ENCODE results near the gene SLC49A4. TPM values are rescaled to one million over a fixed set of nuclear protein-coding genes. Genes with fewer than 3 reads are reported as not detected.
A peak's percentile ranks its signal among the peaks of the same experiment; 100 is the strongest.

SLC49A4 gene
- total RNA-seq, 6 donors from 2014 or later = 13.9 to 22.8 (median 20.7) TPM

DNA sequence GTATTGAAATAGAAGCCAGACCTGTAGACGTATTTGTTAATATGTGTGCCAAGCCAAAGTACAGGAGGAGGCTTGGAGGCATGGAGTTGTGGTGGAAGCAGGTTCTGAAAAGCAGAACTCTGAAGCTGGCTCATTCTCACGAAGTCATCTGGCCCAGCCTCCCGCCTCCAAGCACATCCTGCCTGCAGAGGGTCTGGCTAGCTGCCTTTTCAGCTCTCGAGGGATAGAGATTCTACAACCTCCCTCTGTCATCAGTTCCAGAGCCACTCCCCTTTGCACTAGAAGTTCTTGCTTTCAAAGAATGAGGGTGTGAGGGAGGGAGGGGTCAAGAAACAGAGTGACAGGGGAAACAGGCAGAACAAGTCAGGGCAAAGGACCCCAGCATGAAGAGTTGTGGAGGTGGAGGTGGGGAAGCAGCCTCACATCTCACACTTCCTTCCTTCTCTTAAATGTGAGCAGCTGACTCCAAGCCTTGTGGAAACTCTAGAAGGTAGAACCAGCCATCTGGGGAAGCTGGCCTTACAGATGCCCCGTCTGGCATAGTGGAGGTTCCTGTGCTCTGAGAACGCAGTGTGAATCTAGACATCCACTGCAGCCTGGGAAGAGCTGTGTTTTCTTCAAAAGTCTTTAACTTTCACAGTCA is 95.3 kb downstream of the SLC49A4 start:
- Histone ChIP-seq H3K36me3 (no peaks in the 10 kb centered on the region), H3K9me3 (no peaks in the 10 kb centered on the region), H3K27me3 (no peaks in the 10 kb centered on the region), H3K4me3 (no peak overlapping the region), H3K4me1 (no peaks in the 10 kb centered on the region), H3K27ac (no peak overlapping the region)
- 35 to 43% methylated on average over 5 to 6 of the region's 6 CpGs for WGBS, 2 donors
- ATAC-seq (ENCODE audit: low FRiP score in 2 of 2) (peak; percentile 50 to 89), DNase-seq (no peak)
- TF ChIP-seq EP300 (IDR thresholded peaks at IDR 0.05) = no peak
- no peak for TF ChIP-seq POLR2A (IDR thresholded peaks at IDR 0.05)
- no peak for TF ChIP-seq POLR2AphosphoS5 (IDR thresholded peaks at IDR 0.05)
- no peak for TF ChIP-seq CTCF (IDR thresholded peaks at IDR 0.05)

DNA sequence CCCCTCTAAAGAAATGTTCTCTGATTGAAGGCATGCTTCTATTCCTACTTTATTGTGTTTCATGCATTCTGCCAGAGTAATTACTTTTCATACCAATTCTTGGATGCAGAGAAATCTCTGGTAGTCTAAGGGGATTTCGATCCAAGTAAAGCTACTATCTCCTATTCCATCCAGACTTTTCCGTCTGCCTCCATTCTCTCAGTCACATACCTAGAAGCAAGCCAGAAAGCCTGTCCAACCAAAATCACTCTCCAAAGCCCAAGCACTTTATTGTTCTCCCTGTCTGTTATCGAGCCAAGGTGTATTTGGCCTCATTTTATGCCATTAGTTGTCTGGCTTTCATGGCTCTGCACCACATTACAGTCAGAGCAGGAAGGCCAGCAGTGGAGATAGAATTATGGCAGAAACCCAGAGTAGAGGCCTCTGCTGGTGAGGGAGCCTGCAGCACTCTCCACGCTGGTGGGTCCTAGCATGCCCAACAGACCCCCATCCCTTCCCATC is 95.9 kb downstream of the SLC49A4 start:
- H3K4me3 ChIP-seq = no peak overlapping the region
- no peak overlapping the region for H3K27ac ChIP-seq
- no peak for DNase-seq
- H3K9me3 ChIP-seq = no peaks in the 10 kb centered on the region
- no peaks in the 10 kb centered on the region for H3K4me1 ChIP-seq
- no peaks in the 10 kb centered on the region for H3K36me3 ChIP-seq
- ATAC-seq (ENCODE audit: low FRiP score in 2 of 2) = no peak
- TF ChIP-seq EP300 (IDR thresholded peaks at IDR 0.05) (no peak), CTCF (IDR thresholded peaks at IDR 0.05) (no peak), POLR2A (IDR thresholded peaks at IDR 0.05) (no peak), POLR2AphosphoS5 (IDR thresholded peaks at IDR 0.05) (no peak)
- WGBS, 2 donors = 85 to 95% methylated on average over 4 of the region's 4 CpGs
- H3K27me3 ChIP-seq = no peaks in the 10 kb centered on the region

- Histone ChIP-seq H3K9me3 (no peaks in the 10 kb centered on the region), H3K4me3 (no peak overlapping the region), H3K27me3 (no peaks in the 10 kb centered on the region), H3K4me1 (no peaks in the 10 kb centered on the region), H3K27ac (no peak overlapping the region), H3K36me3 (no peaks in the 10 kb centered on the region)
- no peak for ATAC-seq (ENCODE audit: low FRiP score in 2 of 2)
- WGBS, 2 donors = 90 to 91% methylated on average over 21 of the region's 21 CpGs
- no peak for TF ChIP-seq CTCF (IDR thresholded peaks at IDR 0.05)
- no peak for TF ChIP-seq POLR2A (IDR thresholded peaks at IDR 0.05)
- no peak for TF ChIP-seq POLR2AphosphoS5 (IDR thresholded peaks at IDR 0.05)
- no peak for TF ChIP-seq EP300 (IDR thresholded peaks at IDR 0.05)
- no peak for DNase-seq
Observed at GRCh38 chr3:122892118-122892960, 97.5 kb downstream of the SLC49A4 start.

DNA sequence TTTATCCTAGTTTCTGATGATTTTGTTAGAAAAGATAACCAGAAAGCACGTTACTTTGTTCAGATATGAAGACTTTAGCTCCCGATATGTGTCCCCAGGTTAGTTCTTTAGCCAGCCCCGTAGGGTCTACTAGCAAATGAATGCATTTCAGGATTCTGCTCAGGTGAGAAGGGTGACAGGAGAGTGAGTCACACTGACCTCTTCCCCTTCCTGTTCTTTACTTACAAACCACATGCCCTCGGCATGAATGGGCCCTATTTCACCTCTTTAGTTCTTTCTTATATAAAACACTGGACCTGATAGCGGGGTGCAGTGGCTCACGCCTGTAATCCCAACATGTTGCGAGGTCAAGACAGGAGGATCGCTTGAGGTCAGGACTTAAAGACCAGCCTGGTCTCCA is 98.4 kb downstream of the SLC49A4 start:
- TF ChIP-seq POLR2AphosphoS5 (IDR thresholded peaks at IDR 0.05) = no peak
- TF ChIP-seq EP300 (IDR thresholded peaks at IDR 0.05) = no peak
- TF ChIP-seq CTCF (IDR thresholded peaks at IDR 0.05) = no peak
- TF ChIP-seq POLR2A (IDR thresholded peaks at IDR 0.05) = no peak
- Histone ChIP-seq H3K36me3 (no peaks in the 10 kb centered on the region), H3K4me1 (no peaks in the 10 kb centered on the region), H3K9me3 (no peaks in the 10 kb centered on the region), H3K4me3 (no peak overlapping the region), H3K27ac (no peak overlapping the region), H3K27me3 (no peaks in the 10 kb centered on the region)
- WGBS, 2 donors = 85% methylated on average over 8 of the region's 8 CpGs
- ATAC-seq (ENCODE audit: low FRiP score in 2 of 2) (no peak), DNase-seq (no peak)

All from upper lobe of left lung (tissue), 6 donors.